H1 (cell line): Measurements from ENCODE around the gene EXO1.

ENCODE experiments used
- CTCF ChIP-seq, 3 experiments: IDR thresholded peaks; 1 replicate in 2 of 3; 2 replicates in 1 of 3; pipeline versions ENCODE4 v1.5.1 to v1.6.1; 2011; ENCODE audit warnings: low read length in 3 of 3, mild to moderate bottlenecking in 3 of 3, inconsistent platforms in 2 of 3, low read depth in 1 of 3, moderate library complexity in 1 of 3; ENCODE audit not compliant: insufficient read depth in 1 of 3; ENCODE audit errors: control extremely low read depth in 1 of 3
- EP300 ChIP-seq, 2 experiments: IDR thresholded peaks; 1 replicate in 1 of 2; 2 replicates in 1 of 2; pipeline ENCODE4 v1.6.1; 2011 to 2012; ENCODE audit warnings: low read depth in 2 of 2, low read length in 2 of 2, mild to moderate bottlenecking in 2 of 2, borderline replicate concordance in 1 of 2, inconsistent platforms in 1 of 2, moderate library complexity in 1 of 2
- NRF1 ChIP-seq: IDR thresholded peaks from 2 replicates; pipeline ENCODE4 v1.6.1; 2011; ENCODE audit warnings: mild to moderate bottlenecking, low read depth, low read length, improper control_type of control experiment
- TBP ChIP-seq: IDR thresholded peaks from 2 replicates; pipeline ENCODE4 v1.6.1; 2011; ENCODE audit warnings: low read depth, low read length, improper control_type of control experiment

GRCh38 chr1:241849345-241849695 is 1.3 kb downstream of the EXO1 start:
- no peak for TF ChIP-seq NRF1
- TF ChIP-seq CTCF (IDR thresholded peaks at IDR 0.05; ENCODE audit: control extremely low read depth in 1 of 3, insufficient read depth in 1 of 3, low read depth in 1 of 3, low read length in 3 of 3), result no peak
- TF ChIP-seq EP300 (IDR thresholded peaks at IDR 0.05; ENCODE audit: borderline replicate concordance in 1 of 2, low read depth in 2 of 2, low read length in 2 of 2), result no peak
- no peak for TF ChIP-seq TBP
